GM19238 (cell line): ENCODE data around the gene KCNH1.
"Not testable (repeated sequence)": the region's sequence is repeated elsewhere in the genome, so short reads cannot be mapped to it uniquely, and the experiment has no call there.

ENCODE experiments used
- DNase-seq: peaks from one replicate; pipeline ENCODE4 v3.0.0; 2011; ENCODE audit warnings: low spot score; ENCODE audit not compliant: insufficient read length

Gene KCNH1

GRCh38 chr1:210687582-210688279 is 446.2 kb downstream of the KCNH1 start:
- no peak for DNase-seq

- DNase-seq, result no peak
These were observed 447.1 kb downstream of the KCNH1 start for GRCh38 chr1:210686841-210687240.

- DNase-seq, result no peak
These were observed 448.7 kb downstream of the KCNH1 start for GRCh38 chr1:210685295-210685650.

GRCh38 chr1:210684466-210685294 is 449.3 kb downstream of the KCNH1 start:
- DNase-seq, result peak; percentile 32

- no peak for DNase-seq
These were observed 450.4 kb downstream of the KCNH1 start for GRCh38 chr1:210683403-210684047.

GRCh38 chr1:210681158-210681557 is 452.8 kb downstream of the KCNH1 start:
- no peak for DNase-seq

- DNase-seq, result no peak
These were observed 455.6 kb downstream of the KCNH1 start for GRCh38 chr1:210678306-210678705.

- DNase-seq, result no peak
These were observed 456.4 kb downstream of the KCNH1 start for GRCh38 chr1:210677533-210677932.

GRCh38 chr1:210676539-210676938 is 457.4 kb downstream of the KCNH1 start:
- no peak for DNase-seq

GRCh38 chr1:210674151-210674550 is 459.8 kb downstream of the KCNH1 start:
- no peak for DNase-seq

GRCh38 chr1:210669951-210670350 is 464.0 kb downstream of the KCNH1 start:
- DNase-seq, result no peak

- no peak for DNase-seq
These were observed 470.0 kb downstream of the KCNH1 start for GRCh38 chr1:210663730-210664573.

GRCh38 chr1:210662291-210663050 is 471.5 kb downstream of the KCNH1 start:
- DNase-seq, result no peak

- DNase-seq, result not testable (repeated sequence)
These were observed 472.4 kb downstream of the KCNH1 start for GRCh38 chr1:210661520-210661919.

GRCh38 chr1:210657806-210658205 is 476.1 kb downstream of the KCNH1 start:
- DNase-seq, result no peak

- no peak for DNase-seq
These were observed 478.4 kb downstream of the KCNH1 start for GRCh38 chr1:210655511-210655910.

GRCh38 chr1:210654176-210654981 is 479.6 kb downstream of the KCNH1 start:
- no peak for DNase-seq

GRCh38 chr1:210653771-210654170 is 480.2 kb downstream of the KCNH1 start:
- no peak for DNase-seq

GRCh38 chr1:210652329-210652954 is 481.5 kb downstream of the KCNH1 start:
- no peak for DNase-seq
